Keratinocyte (primary cell): ENCODE results near the gene NUP85. TPM values are rescaled to one million over a fixed set of nuclear protein-coding genes. Genes with fewer than 3 reads are reported as not detected.

Experiments
- DNase-seq: peaks from one replicate; pipeline ENCODE4 v3.0.0-alpha.2; 2011; ENCODE audit warnings: low read depth, missing footprints, low spot score
- FAIRE-seq: peaks from 2 replicates; lab custom pipeline; 2011; peaks lifted over from hg19 to GRCh38; lab: Jason Lieb, UNC
- H2AFZ ChIP-seq: 2 replicates; pipeline ENCODE4 v1.6.0; 2012; ENCODE audit warnings: low read length, control low read depth, inconsistent platforms; ENCODE audit not compliant: control insufficient read depth
- H3K27ac ChIP-seq: 2 replicates; pipeline ENCODE4 v1.5.1; 2011; ENCODE audit warnings: low read length; ENCODE audit not compliant: control insufficient read depth, insufficient read depth
- H3K27me3 ChIP-seq: 3 replicates; pipeline ENCODE4 v1.6.0; 2011; ENCODE audit warnings: low read length; ENCODE audit not compliant: control insufficient read depth, insufficient read depth; ENCODE audit errors: extremely low read depth
- H3K36me3 ChIP-seq, 2 experiments: 2 replicates in 1 of 2; 3 replicates in 1 of 2; pipeline ENCODE4 v1.5.1; 2011; ENCODE audit warnings: low read length in 2 of 2, mild to moderate bottlenecking in 1 of 2; ENCODE audit not compliant: control insufficient read depth in 2 of 2, insufficient read depth in 2 of 2; ENCODE audit errors: extremely low read depth in 1 of 2
- H3K4me1 ChIP-seq: 3 replicates; pipeline ENCODE4 v1.5.1; 2011; ENCODE audit warnings: low read length; ENCODE audit not compliant: control insufficient read depth, insufficient read depth; ENCODE audit errors: extremely low read depth
- H3K4me2 ChIP-seq: 3 replicates; pipeline ENCODE4 v1.6.0; 2011; ENCODE audit warnings: low read depth, low read length; ENCODE audit not compliant: control insufficient read depth, insufficient read depth; ENCODE audit errors: extremely low read depth
- H3K4me3 ChIP-seq, 3 experiments: fragments of 200-600 bp in 1 of 3; sonication (generic) in 1 of 3; 2 replicates in 2 of 3; 3 replicates in 1 of 3; pipeline ENCODE4 v1.5.1; 2011 to 2016; ENCODE audit warnings: low read length in 3 of 3, mild to moderate bottlenecking in 3 of 3, control low read depth in 2 of 3, inconsistent platforms in 1 of 3, low read depth in 1 of 3, mixed read lengths in 1 of 3, mixed run types in 1 of 3, moderate library complexity in 1 of 3; ENCODE audit not compliant: control insufficient read depth in 2 of 3, insufficient read depth in 2 of 3; ENCODE audit errors: extremely low read depth in 1 of 3
- H3K79me2 ChIP-seq: 2 replicates; pipeline ENCODE4 v1.6.0; 2012; ENCODE audit warnings: low read length; ENCODE audit not compliant: control insufficient read depth, insufficient read depth
- H3K9ac ChIP-seq: 3 replicates; pipeline ENCODE4 v1.6.0; 2011; ENCODE audit warnings: low read length; ENCODE audit not compliant: control insufficient read depth, insufficient read depth; ENCODE audit errors: extremely low read depth
- H3K9me1 ChIP-seq: 3 replicates; pipeline ENCODE4 v1.6.0; 2011; ENCODE audit warnings: low read length; ENCODE audit not compliant: control insufficient read depth, insufficient read depth; ENCODE audit errors: extremely low read depth
- H3K9me3 ChIP-seq: 2 replicates; pipeline ENCODE4 v1.5.1; 2012; ENCODE audit warnings: low read depth, low read length; ENCODE audit not compliant: control insufficient read depth
- H4K20me1 ChIP-seq: 3 replicates; pipeline ENCODE4 v1.6.0; 2011; ENCODE audit warnings: low read length; ENCODE audit not compliant: control insufficient read depth, insufficient read depth; ENCODE audit errors: extremely low read depth
- EZH2 ChIP-seq: IDR thresholded peaks from one replicate; pipeline ENCODE4 v1.6.1; 2012; ENCODE audit warnings: inconsistent platforms, mild to moderate bottlenecking, low read length, moderate library complexity
- dilution Hi-C: fragments of 300-500 bp; cut with MboI; formaldehyde crosslinking; loops from one replicate; pipeline ENCODE4 v1.7.0; 2020; ENCODE audit warnings: low sequenced_read_pairs; ENCODE audit not compliant: extremely low pct_ligation_motif_present
- polyA plus RNA-seq, 5 experiments: library from polyadenylated mRNA; depleted of rRNA in 3 of 5; stranded (reverse) in 3 of 5; stranded (forward) in 1 of 5; unstranded in 1 of 5; fragments of >200 nt; gene quantifications; 1 replicate in 1 of 5; 2 replicates in 3 of 5; 3 replicates in 1 of 5; pipeline versions ENCODE4 v1.2.1 to v1.2.3, GENCODE V29; 2011 to 2012; ENCODE audit warnings: missing spikeins in 2 of 5, low read depth in 1 of 5, low replicate concordance in 1 of 5
- TF ChIP-seq, protein P1 (sequence below), 3 experiments: IDR thresholded peaks in 1 of 3; conservative IDR thresholded peaks in 1 of 3; optimal IDR thresholded peaks in 1 of 3; 2 replicates in 2 of 3; 3 replicates in 1 of 3; pipeline versions ENCODE3 to v1.5.1; 2011; ENCODE audit warnings: low read length in 3 of 3, mild to moderate bottlenecking in 3 of 3, moderate library complexity in 2 of 3, control low read depth in 1 of 3, inconsistent platforms in 1 of 3; ENCODE audit not compliant: insufficient read depth in 2 of 3; ENCODE audit errors: extremely low read depth in 1 of 3

Gene NUP85
- polyA plus RNA-seq, 1 donor (not counting 4 experiments of a cell fraction or from before 2014, with no cell fraction given), result 64.4 TPM

- DNase-seq (no peak), FAIRE-seq (no peak)
- TF ChIP-seq EZH2, result no peak
- TF ChIP-seq, protein P1, sequence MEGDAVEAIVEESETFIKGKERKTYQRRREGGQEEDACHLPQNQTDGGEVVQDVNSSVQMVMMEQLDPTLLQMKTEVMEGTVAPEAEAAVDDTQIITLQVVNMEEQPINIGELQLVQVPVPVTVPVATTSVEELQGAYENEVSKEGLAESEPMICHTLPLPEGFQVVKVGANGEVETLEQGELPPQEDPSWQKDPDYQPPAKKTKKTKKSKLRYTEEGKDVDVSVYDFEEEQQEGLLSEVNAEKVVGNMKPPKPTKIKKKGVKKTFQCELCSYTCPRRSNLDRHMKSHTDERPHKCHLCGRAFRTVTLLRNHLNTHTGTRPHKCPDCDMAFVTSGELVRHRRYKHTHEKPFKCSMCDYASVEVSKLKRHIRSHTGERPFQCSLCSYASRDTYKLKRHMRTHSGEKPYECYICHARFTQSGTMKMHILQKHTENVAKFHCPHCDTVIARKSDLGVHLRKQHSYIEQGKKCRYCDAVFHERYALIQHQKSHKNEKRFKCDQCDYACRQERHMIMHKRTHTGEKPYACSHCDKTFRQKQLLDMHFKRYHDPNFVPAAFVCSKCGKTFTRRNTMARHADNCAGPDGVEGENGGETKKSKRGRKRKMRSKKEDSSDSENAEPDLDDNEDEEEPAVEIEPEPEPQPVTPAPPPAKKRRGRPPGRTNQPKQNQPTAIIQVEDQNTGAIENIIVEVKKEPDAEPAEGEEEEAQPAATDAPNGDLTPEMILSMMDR (optimal IDR thresholded peaks at IDR 0.05 in 1 of 3, IDR thresholded peaks at IDR 0.05 in 1 of 3, conservative IDR thresholded peaks at IDR 0.05 in 1 of 3; ENCODE audit: extremely low read depth in 1 of 3, insufficient read depth in 2 of 3, low read length in 3 of 3), result no peak
- Histone ChIP-seq H3K4me3 (no peak overlapping the region), H3K9me1 (no peaks in the 10 kb centered on the region), H3K79me2 (no peaks in the 10 kb centered on the region), H3K4me2 (no peak overlapping the region), H3K9me3 (no peaks in the 10 kb centered on the region), H3K9ac (no peak overlapping the region), H3K27ac (no peak overlapping the region), H2AFZ (no peak overlapping the region), H3K4me1 (no peaks in the 10 kb centered on the region), H3K27me3 (no peaks in the 10 kb centered on the region), H3K36me3 (peaks cover 45 to 54% of the 10 kb centered on the region in 2 experiments), H4K20me1 (no peaks in the 10 kb centered on the region)
- dilution Hi-C loops, result no loop called here
Measured at GRCh38 chr17:75227729-75228128, 22.2 kb downstream of the NUP85 start.

GRCh38 chr17:75228305-75228704 lies 22.8 kb downstream of the NUP85 start:
- FAIRE-seq (no peak), DNase-seq (no peak)
- dilution Hi-C loops, result no loop called here
- no peak overlapping the region for H3K4me2 ChIP-seq
- no peak overlapping the region for H3K4me3 ChIP-seq
- no peak for TF ChIP-seq EZH2
- TF ChIP-seq, protein P1 (optimal IDR thresholded peaks at IDR 0.05 in 1 of 3, IDR thresholded peaks at IDR 0.05 in 1 of 3, conservative IDR thresholded peaks at IDR 0.05 in 1 of 3; ENCODE audit: extremely low read depth in 1 of 3, insufficient read depth in 2 of 3, low read length in 3 of 3), result no peak
- H3K9me1 ChIP-seq, result no peaks in the 10 kb centered on the region
- peaks cover 48 to 55% of the 10 kb centered on the region in 2 experiments for H3K36me3 ChIP-seq
- H2AFZ ChIP-seq, result no peak overlapping the region
- no peaks in the 10 kb centered on the region for H3K9me3 ChIP-seq
- no peaks in the 10 kb centered on the region for H3K27me3 ChIP-seq
- H3K79me2 ChIP-seq, result no peaks in the 10 kb centered on the region
- no peaks in the 10 kb centered on the region for H4K20me1 ChIP-seq
- no peak overlapping the region for H3K27ac ChIP-seq
- H3K9ac ChIP-seq, result no peak overlapping the region
- H3K4me1 ChIP-seq, result no peaks in the 10 kb centered on the region
